MM.1S (cell line): ENCODE data around the gene SYT3.
"Not testable (repeated sequence)": the region's sequence is repeated elsewhere in the genome, so short reads cannot be mapped to it uniquely, and the experiment has no call there.

Experiments
- DNase-seq: peaks from one replicate; pipeline ENCODE4 v3.0.0-alpha.2; 2015
- H2AFZ ChIP-seq: fragments of 300-600 bp; sonication (generic); 2 replicates; pipeline ENCODE4 v1.6.0; 2016; ENCODE audit warnings: antibody characterized with exemption, low read length
- H3F3A ChIP-seq: fragments of 300-600 bp; sonication (generic); 2 replicates; pipeline ENCODE4 v1.6.1; 2016; ENCODE audit warnings: mild to moderate bottlenecking, antibody characterized with exemption, low read length, moderate library complexity, mixed read lengths; ENCODE audit not compliant: insufficient read depth
- H3K27ac ChIP-seq: fragments of 300-600 bp; sonication (generic); 2 replicates; pipeline ENCODE4 v1.5.1; 2016; ENCODE audit warnings: mild to moderate bottlenecking, low read length
- H3K27me3 ChIP-seq: fragments of 300-600 bp; sonication (generic); replicated peaks from 2 replicates; pipeline ENCODE4 v1.6.0; 2016; ENCODE audit warnings: low read length; ENCODE audit not compliant: insufficient read depth
- H3K36me3 ChIP-seq: fragments of 300-600 bp; sonication (generic); replicated peaks from 2 replicates; pipeline ENCODE4 v1.6.1; 2016; ENCODE audit warnings: mild to moderate bottlenecking, low read length, mixed read lengths; ENCODE audit not compliant: insufficient read depth
- H3K4me1 ChIP-seq: fragments of 300-600 bp; sonication (generic); 2 replicates; pipeline ENCODE4 v1.6.1; 2016; ENCODE audit warnings: low read length, mixed read lengths
- H3K4me2 ChIP-seq: fragments of 300-600 bp; sonication (generic); 2 replicates; pipeline ENCODE4 v1.6.0; 2016; ENCODE audit warnings: low read depth, low read length
- H3K4me3 ChIP-seq: fragments of 300-600 bp; sonication (generic); 2 replicates; pipeline ENCODE4 v1.5.1; 2016; ENCODE audit warnings: low read length, mixed read lengths
- H3K79me2 ChIP-seq: fragments of 300-600 bp; sonication (generic); 2 replicates; pipeline ENCODE4 v1.6.1; 2016; ENCODE audit warnings: mixed run types, low read length, mixed read lengths
- H3K9ac ChIP-seq: fragments of 300-600 bp; sonication (generic); 2 replicates; pipeline ENCODE4 v1.6.1; 2016; ENCODE audit warnings: low read length, mixed read lengths
- H3K9me2 ChIP-seq: fragments of 300-600 bp; sonication (generic); replicated peaks from 2 replicates; pipeline ENCODE4 v1.6.1; 2016; ENCODE audit warnings: mild to moderate bottlenecking, low read length, mixed read lengths; ENCODE audit not compliant: insufficient read depth
- H3K9me3 ChIP-seq: fragments of 300-600 bp; sonication (generic); replicated peaks from 2 replicates; pipeline ENCODE4 v1.6.1; 2016; ENCODE audit warnings: mild to moderate bottlenecking, low read length, mixed read lengths; ENCODE audit not compliant: insufficient read depth
- H4K20me1 ChIP-seq: fragments of 300-600 bp; sonication (generic); 2 replicates; pipeline ENCODE4 v1.6.1; 2016; ENCODE audit warnings: mild to moderate bottlenecking, low read length, moderate library complexity, mixed read lengths; ENCODE audit not compliant: insufficient read depth
- EZH2 ChIP-seq: fragments of 300-600 bp; sonication (generic); optimal IDR thresholded peaks from 2 replicates; pipeline ENCODE3; 2017; ENCODE audit warnings: low read depth, mild to moderate bottlenecking, antibody characterized with exemption, low read length, mixed read lengths
- EZH2phosphoT487 ChIP-seq: fragments of 300-600 bp; sonication (generic); IDR thresholded peaks from 2 replicates; pipeline ENCODE4 v1.6.1; 2018; ENCODE audit warnings: antibody characterized with exemption, low read length
- TF ChIP-seq, protein P1 (sequence below): fragments of 300-600 bp; sonication (generic); IDR thresholded peaks from 2 replicates; pipeline ENCODE4 v1.5.1; 2016; ENCODE audit warnings: antibody characterized with exemption, low read length, mixed read lengths

Gene SYT3

DNA sequence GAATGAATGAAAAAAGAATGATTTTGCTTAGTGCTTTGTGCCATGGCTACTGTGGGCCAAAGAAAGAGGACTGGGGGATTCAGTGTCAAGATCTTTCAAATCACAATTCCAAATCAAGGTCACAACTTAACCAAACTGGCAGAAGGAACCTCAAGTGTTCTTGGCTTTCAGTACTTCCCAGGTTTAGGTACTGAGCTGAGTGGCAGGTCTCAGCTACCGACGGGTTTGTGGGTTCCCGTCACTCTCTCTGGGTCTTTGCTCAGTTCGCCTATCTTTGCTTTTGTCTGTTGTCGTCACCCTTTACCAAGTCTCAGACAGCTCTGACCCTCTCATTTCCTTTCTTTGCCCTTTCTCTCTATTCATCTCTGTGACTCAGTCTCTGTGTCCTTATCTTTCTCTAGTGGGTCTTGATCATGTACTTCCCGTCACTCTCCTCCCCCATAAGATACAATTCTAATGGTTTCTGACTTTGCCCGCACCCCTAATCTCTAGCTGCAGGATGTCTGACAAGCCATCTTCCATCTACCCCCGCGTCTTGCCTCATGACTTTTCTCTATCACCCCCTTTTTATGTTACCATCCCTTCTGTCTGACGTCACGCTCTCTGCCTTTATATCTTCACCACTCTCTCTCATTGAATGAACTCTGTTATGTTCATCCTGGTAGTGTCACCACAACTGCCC is 38.1 kb downstream of the SYT3 start:
- Histone ChIP-seq H3K4me1 (no peaks in the 10 kb centered on the region), H3K36me3 (no peaks in the 10 kb centered on the region), H3K27ac (no peak overlapping the region), H3K4me3 (no peak overlapping the region), H3F3A (no peaks in the 10 kb centered on the region), H3K79me2 (no peaks in the 10 kb centered on the region), H3K27me3 (peaks cover 51% of the 10 kb centered on the region), H2AFZ (no peak overlapping the region), H3K9me2 (no peaks in the 10 kb centered on the region), H3K9me3 (no peaks in the 10 kb centered on the region), H4K20me1 (no peaks in the 10 kb centered on the region), H3K9ac (no peak overlapping the region), H3K4me2 (no peak overlapping the region)
- TF ChIP-seq, protein P1, sequence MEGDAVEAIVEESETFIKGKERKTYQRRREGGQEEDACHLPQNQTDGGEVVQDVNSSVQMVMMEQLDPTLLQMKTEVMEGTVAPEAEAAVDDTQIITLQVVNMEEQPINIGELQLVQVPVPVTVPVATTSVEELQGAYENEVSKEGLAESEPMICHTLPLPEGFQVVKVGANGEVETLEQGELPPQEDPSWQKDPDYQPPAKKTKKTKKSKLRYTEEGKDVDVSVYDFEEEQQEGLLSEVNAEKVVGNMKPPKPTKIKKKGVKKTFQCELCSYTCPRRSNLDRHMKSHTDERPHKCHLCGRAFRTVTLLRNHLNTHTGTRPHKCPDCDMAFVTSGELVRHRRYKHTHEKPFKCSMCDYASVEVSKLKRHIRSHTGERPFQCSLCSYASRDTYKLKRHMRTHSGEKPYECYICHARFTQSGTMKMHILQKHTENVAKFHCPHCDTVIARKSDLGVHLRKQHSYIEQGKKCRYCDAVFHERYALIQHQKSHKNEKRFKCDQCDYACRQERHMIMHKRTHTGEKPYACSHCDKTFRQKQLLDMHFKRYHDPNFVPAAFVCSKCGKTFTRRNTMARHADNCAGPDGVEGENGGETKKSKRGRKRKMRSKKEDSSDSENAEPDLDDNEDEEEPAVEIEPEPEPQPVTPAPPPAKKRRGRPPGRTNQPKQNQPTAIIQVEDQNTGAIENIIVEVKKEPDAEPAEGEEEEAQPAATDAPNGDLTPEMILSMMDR: no peak
- TF ChIP-seq EZH2 (no peak), EZH2phosphoT487 (no peak)
- no peak for DNase-seq

- Histone ChIP-seq H3K27ac (no peak overlapping the region), H3K9ac (no peak overlapping the region), H3F3A (no peaks in the 10 kb centered on the region), H3K9me3 (no peaks in the 10 kb centered on the region), H3K36me3 (no peaks in the 10 kb centered on the region), H3K4me1 (no peaks in the 10 kb centered on the region), H3K9me2 (no peaks in the 10 kb centered on the region), H3K4me3 (no peak overlapping the region), H3K4me2 (no peak overlapping the region), H3K27me3 (peaks cover 68% of the 10 kb centered on the region), H2AFZ (no peak overlapping the region), H3K79me2 (no peaks in the 10 kb centered on the region), H4K20me1 (no peaks in the 10 kb centered on the region)
- no peak for TF ChIP-seq EZH2
- TF ChIP-seq EZH2phosphoT487: no peak
- TF ChIP-seq, protein P1: no peak
- DNase-seq: no peak
These were observed 40.3 kb downstream of the SYT3 start for GRCh38 chr19:50599427-50599826.

GRCh38 chr19:50590191-50590590 is 49.5 kb downstream of the SYT3 start:
- no peak overlapping the region for H3K9ac ChIP-seq
- no peak for DNase-seq

DNA sequence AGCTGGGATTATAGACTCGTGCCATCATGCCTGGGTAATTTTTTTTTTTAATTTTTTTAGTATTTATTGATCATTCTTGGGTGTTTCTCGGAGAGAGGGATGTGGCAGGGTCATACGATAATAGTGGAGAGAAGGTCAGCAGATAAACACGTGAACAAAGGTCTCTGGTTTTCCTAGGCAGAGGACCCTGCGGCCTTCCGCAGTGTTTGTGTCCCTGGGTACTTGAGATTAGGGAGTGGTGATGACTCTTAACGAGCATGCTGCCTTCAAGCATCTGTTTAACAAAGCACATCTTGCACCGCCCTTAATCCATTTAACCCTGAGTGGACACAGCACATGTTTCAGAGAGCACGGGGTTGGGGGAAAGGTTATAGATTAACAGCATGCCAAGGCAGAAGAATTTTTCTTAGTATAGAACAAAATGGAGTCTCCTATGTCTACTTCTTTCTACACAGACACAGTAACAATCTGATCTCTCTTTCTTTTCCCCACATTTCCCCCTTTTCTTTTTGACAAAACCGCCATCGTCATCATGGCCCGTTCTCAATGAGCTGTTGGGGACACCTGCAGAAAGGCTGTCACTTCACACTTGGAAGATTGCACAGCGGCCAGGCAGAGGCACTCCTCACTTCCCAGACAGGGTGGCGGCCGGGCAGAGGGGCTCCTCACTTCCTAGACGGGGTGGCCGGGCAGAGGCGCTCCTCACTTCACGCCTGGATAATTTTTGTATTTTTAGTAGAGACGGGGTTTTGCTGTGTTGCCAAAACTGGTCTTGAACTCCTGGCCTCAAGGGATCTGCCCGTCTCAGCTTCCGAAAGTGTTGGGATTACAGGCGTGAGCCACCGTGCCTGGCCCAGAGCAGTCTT is 57.7 kb downstream of the SYT3 start:
- H3K9me2 ChIP-seq, H3K9ac ChIP-seq, H3K36me3 ChIP-seq, H3K4me2 ChIP-seq, H3K4me3 ChIP-seq, H4K20me1 ChIP-seq, H3K27ac ChIP-seq, DNase-seq, H2AFZ ChIP-seq, H3K79me2 ChIP-seq, H3K9me3 ChIP-seq, H3K4me1 ChIP-seq, H3F3A ChIP-seq: not testable (repeated sequence)
- peaks cover 73% of the 10 kb centered on the region for H3K27me3 ChIP-seq

More at GRCh38 chr19:50590191-50590590, 49.5 kb downstream of the SYT3 start:
- Histone ChIP-seq H3K9me3 (no peaks in the 10 kb centered on the region), H4K20me1 (no peaks in the 10 kb centered on the region), H3K36me3 (no peaks in the 10 kb centered on the region), H3F3A (no peaks in the 10 kb centered on the region), H3K4me2 (no peak overlapping the region), H3K27ac (no peak overlapping the region), H3K27me3 (peaks cover 84% of the 10 kb centered on the region), H3K79me2 (no peaks in the 10 kb centered on the region), H3K4me1 (no peaks in the 10 kb centered on the region), H3K4me3 (no peak overlapping the region), H2AFZ (no peak overlapping the region), H3K9me2 (no peaks in the 10 kb centered on the region)
- TF ChIP-seq, protein P1: no peak
- TF ChIP-seq EZH2 (no peak), EZH2phosphoT487 (no peak)
